Right cardiac atrium (tissue), 5 donors: ENCODE measurements around the gene DPH1. TPM values are rescaled to one million over a fixed set of nuclear protein-coding genes. Genes with fewer than 3 reads are reported as not detected.
"Not testable (repeated sequence)": the region's sequence is repeated elsewhere in the genome, so short reads cannot be mapped to it uniquely, and the experiment has no call there.

Experiments
- ATAC-seq, 2 donors: fragments of 200-7000 bp; cut with Tn5 transposase; one replicate each; pipeline versions ENCODE4 v1.8.0 to v1.9.1; 2020; ENCODE audit warnings: moderate library complexity in 2 of 2, mild to moderate bottlenecking in 1 of 2
- DNase-seq, 3 donors: peaks; one replicate each; pipeline ENCODE4 v3.0.0-alpha.2; 2020
- H3K27ac ChIP-seq: one replicate; pipeline ENCODE4 v1.5.1; 2013; ENCODE audit warnings: mild to moderate bottlenecking, low read length, control low read depth, moderate library complexity
- H3K27me3 ChIP-seq: one replicate; pipeline ENCODE4 v1.6.1; 2013; ENCODE audit not compliant: control insufficient read depth, insufficient read depth
- H3K4me1 ChIP-seq: one replicate; pipeline ENCODE4 v1.6.1; 2013; ENCODE audit warnings: low read length; ENCODE audit not compliant: control insufficient read depth, insufficient read depth
- H3K4me3 ChIP-seq: one replicate; pipeline ENCODE4 v1.5.1; 2013; ENCODE audit warnings: low read length, control low read depth
- H3K9me3 ChIP-seq: one replicate; pipeline ENCODE4 v1.6.1; 2013; ENCODE audit warnings: low read length; ENCODE audit not compliant: control insufficient read depth
- WGBS: extraction: QIAGEN DNeasy Blood & Tissue Kit; methylation state at CpG from one replicate; pipeline ENCODE4 v1.1.7; 2013; 5-methylcytosine and 5-hydroxymethylcytosine counted together
- intact Hi-C, 4 donors: fragments of 100-400 bp; cut with DNase I; formaldehyde crosslinking; loops; one replicate each; pipeline versions ENCODE4 v1.11.0 to v1.14.0; 2022 to 2023
- long read RNA-seq, 4 donors: library from polyadenylated mRNA; unstranded; transcript quantifications; one replicate each; pipeline ENCODE4 v2.0.0, GENCODE V29; 2020 to 2021
- polyA plus RNA-seq: library from polyadenylated mRNA; stranded (reverse); fragments of 200-250 nt; gene quantifications from one replicate; pipeline ENCODE4 v1.2.3, GENCODE V29; 2013
- total RNA-seq, 4 donors: library from RNA; stranded (reverse); fragmentation: NEBNext Ultra II Directional; extraction: Animal tissue kit (Norgen Biotek cat#: 25700); gene quantifications; one replicate each; pipeline ENCODE4 v1.2.1, GENCODE V29; 2021
- donor health status: healthy with polysubstance abuse.
- donor health status: DM: no; HTN: yes; CAD: no.
- donor health status: DM: no; HTN: no; CAD: no.
- donor health status: DM: no; HTN: yes; CAD: no; lungs with severe emphysema.
- donor health status: DM: yes; HTN: yes; CAD: no.

DPH1 gene
- total RNA-seq (10 to 100 TPM; 24.7 to 30.7 (median 27.5) TPM), polyA plus RNA-seq (20.5 TPM)
- long read RNA-seq, donor 1, transcript DPH1-201 (13 exons, 2,221 nt): major isoform, 12 of 25 reads
- long read RNA-seq, donor 1, partial matches to known transcripts: 8 of 25 reads
- long read RNA-seq, donor 1, other reads (novel, unspliced or antisense): 2 of 25 reads
- long read RNA-seq, donor 2, transcript DPH1-201 (13 exons, 2,221 nt): major isoform, 13 of 23 reads
- long read RNA-seq, donor 2, partial matches to known transcripts: 1 of 23 reads
- long read RNA-seq, donor 2, other reads (novel, unspliced or antisense): 6 of 23 reads
- long read RNA-seq, donor 3, transcript DPH1-201 (13 exons, 2,221 nt): major isoform, 11 of 30 reads
- long read RNA-seq, donor 3, partial matches to known transcripts: 4 of 30 reads
- long read RNA-seq, donor 3, other reads (novel, unspliced or antisense): 4 of 30 reads
- long read RNA-seq, donor 4, partial matches to known transcripts: 1 of 7 reads
- long read RNA-seq, donor 4, other reads (novel, unspliced or antisense): 2 of 7 reads

DNA sequence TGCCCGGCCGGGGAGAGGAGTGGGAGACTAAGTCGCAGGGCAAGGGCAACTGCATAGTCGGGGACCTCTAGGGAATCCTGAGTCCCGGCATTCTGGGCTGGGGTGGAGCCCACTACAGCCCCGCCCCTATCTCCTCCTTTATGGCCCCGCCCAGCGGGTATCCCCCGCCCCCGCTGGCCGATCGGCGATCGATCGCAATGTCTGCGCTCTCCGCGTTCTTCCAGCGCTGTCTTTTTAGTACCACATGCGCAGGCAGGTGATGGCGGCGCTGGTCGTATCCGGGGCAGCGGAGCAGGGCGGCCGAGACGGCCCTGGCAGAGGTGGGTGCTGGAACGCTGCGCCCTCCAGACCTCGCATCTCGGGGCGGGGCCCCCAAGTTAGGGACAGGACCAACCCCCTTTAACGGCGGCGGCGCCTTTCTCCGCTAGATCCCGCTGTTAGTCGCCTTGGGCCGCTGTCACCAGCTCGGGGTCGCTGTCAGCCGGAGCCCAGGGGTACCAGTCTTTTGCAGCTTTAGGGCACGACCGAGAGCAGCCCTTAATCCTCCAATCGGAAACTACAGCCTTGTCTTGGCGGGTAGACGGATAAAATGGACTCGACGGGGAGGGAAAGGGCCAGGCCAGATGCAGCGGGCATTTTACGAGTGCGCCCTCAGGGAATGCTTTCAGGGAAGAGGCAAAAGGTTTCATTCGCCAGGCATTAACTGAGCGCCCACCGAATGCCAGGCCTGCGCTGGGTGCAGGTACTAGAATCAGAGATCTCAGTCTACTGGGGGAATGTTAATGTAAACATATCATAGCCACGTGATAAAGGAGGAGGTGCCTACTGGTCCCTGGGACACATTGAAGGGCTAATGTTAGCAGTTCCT is at the start of gene DPH1:
Gene DPH1 (plus strand): TSS at position 243 of the 868 bp plus-strand sequence. CDS start 17 bp downstream, at position 260.
- ATAC-seq: peak; percentile 87 to 90
- H3K9me3 ChIP-seq: no peaks in the 10 kb centered on the region
- H3K27ac ChIP-seq: peak within 1 kb of the TSS; percentile 17
- H3K4me1 ChIP-seq: peaks cover 2% of the 10 kb centered on the region
- DNase-seq: peak; percentile 91 to 96 (median 96)
- no peaks in the 10 kb centered on the region for H3K27me3 ChIP-seq
- H3K4me3 ChIP-seq: peak within 1 kb of the TSS; percentile 67
- intact Hi-C loops: loop anchor here in 2 of 4 donors (2.0 to 10.0 kb wide), 3 partner anchors 55 to 458 kb away; no protein-coding TSS in a partner anchor
- 1% methylated on average over 59 of the region's 59 CpGs for WGBS

DNA sequence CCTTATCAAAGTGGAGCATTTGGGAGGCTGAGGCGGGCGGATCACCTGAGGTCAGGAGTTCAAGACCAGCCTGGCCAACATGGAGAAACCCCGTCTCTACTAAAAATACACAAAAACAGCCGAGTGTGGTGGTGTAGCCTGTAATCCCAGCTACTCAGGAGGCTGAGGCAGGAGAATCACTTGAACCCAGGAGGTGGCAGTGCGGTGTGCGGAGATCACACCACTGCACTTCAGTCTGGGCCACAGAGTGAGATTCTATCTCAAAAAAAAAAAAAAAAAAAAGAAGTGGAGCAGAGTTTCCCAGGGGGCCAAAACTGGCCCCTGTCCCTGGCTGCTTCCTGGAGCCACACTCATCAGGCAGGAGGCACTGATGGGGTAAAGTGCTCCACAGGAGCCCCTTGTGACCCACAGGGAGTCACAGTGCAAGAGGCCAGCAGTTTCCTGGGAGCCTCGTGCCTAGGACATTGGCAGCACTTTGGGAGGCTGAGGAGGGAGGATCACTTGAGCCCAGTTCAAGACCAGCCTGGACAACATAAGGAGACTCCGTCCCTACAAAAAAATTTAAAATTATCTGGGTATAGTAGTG is 49.2 kb upstream of the DPH1 start:
- DNase-seq (no peak), ATAC-seq (no peak)
- H3K27me3 ChIP-seq: no peaks in the 10 kb centered on the region
- H3K4me1 ChIP-seq: no peaks in the 10 kb centered on the region
- 81% methylated on average over 8 of the region's 8 CpGs for WGBS
- no peak overlapping the region for H3K27ac ChIP-seq
- no peak overlapping the region for H3K4me3 ChIP-seq
- H3K9me3 ChIP-seq: no peaks in the 10 kb centered on the region
- intact Hi-C loops: no loop called here

DNA sequence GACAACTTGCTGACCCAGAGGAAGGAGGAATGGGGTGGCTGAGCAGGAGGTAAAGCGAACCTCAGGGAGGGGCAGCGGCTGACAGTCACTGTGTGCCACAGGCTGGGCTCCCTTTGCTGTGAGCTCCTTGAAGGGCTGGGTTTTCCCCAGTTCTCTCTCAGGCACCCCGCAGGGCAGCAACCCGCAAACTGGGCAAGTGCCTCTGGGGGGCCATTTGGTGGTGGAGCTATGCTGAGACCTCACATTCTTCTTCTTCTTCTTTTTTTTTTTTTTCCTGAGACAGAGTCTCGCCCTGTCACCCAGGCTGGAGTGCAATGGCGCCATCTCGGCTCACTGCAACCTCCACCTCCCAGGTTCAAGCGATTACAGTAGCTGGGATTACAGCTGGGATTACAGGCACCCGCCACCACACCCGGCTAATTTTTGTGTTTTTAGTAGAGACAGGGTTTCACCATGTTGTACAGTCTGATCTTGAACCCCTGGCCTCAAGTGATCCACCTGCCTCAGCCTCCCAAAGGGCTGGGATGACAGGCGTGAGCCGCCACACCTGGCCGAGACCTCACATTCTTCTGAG is 47.1 kb upstream of the DPH1 start:
- WGBS: 90% methylated on average over 13 of the region's 13 CpGs
- H3K4me1 ChIP-seq, DNase-seq, ATAC-seq, H3K27me3 ChIP-seq, H3K4me3 ChIP-seq, intact Hi-C loops, H3K9me3 ChIP-seq, H3K27ac ChIP-seq: not testable (repeated sequence)

DNA sequence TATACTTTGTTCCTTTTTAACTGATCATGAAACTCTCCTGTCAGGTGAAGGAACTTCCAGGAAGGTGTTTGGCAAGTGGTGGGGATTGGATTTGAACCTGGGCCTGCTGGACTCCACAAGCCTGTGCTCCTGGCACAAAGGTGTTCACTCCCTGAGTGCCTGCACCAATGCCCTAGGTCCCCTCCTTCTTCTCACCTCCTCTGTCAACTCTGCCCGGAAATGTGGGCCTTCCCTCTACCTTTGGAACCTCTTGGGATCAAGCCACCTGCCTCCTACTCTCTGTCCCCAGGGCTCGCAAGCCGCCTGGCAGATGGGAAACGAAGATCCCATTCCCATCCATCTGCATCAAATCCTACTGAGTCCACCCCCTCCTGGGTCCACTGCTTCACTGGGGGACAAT is 44.9 kb upstream of the DPH1 start:
- H3K27me3 ChIP-seq: no peaks in the 10 kb centered on the region
- H3K4me1 ChIP-seq: no peaks in the 10 kb centered on the region
- intact Hi-C loops: no loop called here
- WGBS: 92% methylated on average over 4 of the region's 4 CpGs
- H3K27ac ChIP-seq: no peak overlapping the region
- H3K9me3 ChIP-seq: no peaks in the 10 kb centered on the region
- ATAC-seq: no peak
- no peak for DNase-seq
- no peak overlapping the region for H3K4me3 ChIP-seq

DNA sequence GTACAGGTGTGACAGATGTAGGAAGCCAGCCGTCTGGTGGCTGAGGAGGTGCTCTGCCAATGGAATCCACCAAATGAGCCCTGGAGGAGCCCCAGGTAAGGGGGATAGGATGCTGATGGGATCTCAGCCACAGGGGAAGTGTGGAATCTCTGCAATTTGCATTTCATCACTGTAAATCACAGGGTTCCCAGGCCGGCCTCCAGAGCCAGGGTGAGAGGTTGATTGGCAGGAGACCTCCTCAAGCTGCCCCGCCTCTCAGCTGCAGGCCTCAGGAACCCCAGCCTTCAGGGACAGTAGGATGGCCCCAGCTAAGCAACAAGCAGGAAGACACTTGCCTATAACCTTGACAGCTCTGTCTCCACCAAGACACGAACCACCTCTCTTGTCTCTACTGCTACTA is 44.3 kb upstream of the DPH1 start:
- no peak overlapping the region for H3K4me3 ChIP-seq
- H3K27ac ChIP-seq: no peak overlapping the region
- ATAC-seq (no peak), DNase-seq (peak in 1 of 3 donors; percentile 4)
- 78% methylated on average over 4 of the region's 4 CpGs for WGBS
- intact Hi-C loops: no loop called here
- no peaks in the 10 kb centered on the region for H3K27me3 ChIP-seq
- no peaks in the 10 kb centered on the region for H3K9me3 ChIP-seq
- H3K4me1 ChIP-seq: no peaks in the 10 kb centered on the region

DNA sequence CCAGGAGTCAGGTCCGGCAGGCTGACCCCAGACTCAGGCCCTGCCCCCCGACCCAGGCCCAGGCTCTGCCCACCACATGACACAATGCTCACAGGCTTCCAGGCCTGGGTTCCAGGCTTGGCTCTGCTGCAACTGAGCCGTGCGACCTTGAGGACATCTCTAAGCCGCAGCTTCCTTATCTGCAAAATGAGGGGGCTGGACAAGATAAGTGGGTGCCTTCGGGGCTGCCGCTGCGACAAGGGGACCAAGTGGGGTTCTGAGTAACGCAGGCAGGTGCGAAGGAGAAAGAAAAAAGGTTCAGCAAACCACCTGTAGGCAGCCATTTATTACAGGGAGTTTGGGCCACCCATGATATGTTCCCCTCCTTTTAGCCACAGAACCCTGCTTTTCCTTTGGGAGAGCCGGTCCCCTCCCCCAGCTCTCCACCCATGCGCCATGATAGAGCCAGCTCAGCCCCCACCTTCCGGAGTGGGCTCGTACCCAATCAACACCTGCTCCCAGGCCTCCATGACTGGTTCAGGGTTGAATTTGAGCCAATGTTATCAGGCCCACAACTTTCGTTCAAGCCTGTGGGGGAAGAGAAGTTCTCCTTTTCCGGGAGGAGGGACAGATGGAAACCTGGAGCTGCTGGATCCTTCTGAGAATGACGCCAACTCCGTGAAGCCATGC is 43.0 kb upstream of the DPH1 start:
- H3K4me1 ChIP-seq: no peaks in the 10 kb centered on the region
- intact Hi-C loops: no loop called here
- ATAC-seq: peak in 1 of 2 donors; percentile 30
- 45% methylated on average over 18 of the region's 18 CpGs for WGBS
- DNase-seq: peak in 1 of 3 donors; percentile 44
- no peak overlapping the region for H3K27ac ChIP-seq
- no peak overlapping the region for H3K4me3 ChIP-seq
- H3K9me3 ChIP-seq: no peaks in the 10 kb centered on the region
- no peaks in the 10 kb centered on the region for H3K27me3 ChIP-seq

DNA sequence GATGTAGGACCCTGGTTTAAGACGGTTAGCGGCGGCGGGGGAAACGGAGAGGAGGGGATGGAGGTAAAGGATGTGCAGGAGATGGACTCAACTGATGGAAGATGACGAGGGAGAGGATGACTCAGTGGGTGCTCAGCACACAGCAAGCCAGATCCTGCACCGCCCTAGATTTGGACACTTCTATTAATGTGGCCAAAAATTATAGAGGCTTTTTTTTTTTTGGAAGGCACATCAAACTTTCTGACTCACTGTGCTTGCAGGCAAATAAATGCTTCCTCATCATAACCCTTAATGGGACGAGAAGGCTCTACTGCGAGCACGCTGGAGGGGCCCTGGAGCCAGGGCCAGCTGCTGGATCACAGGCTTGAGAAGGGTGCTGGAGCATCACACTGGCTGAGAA is 40.8 kb upstream of the DPH1 start:
- Histone ChIP-seq H3K27ac (no peak overlapping the region), H3K4me3 (no peak overlapping the region), H3K9me3 (no peaks in the 10 kb centered on the region), H3K27me3 (no peaks in the 10 kb centered on the region), H3K4me1 (no peaks in the 10 kb centered on the region)
- intact Hi-C loops: no loop called here
- DNase-seq (peak in 2 of 3 donors; percentile 52 to 60), ATAC-seq (peak; percentile 33 to 74)
- 74% methylated on average over 10 of the region's 10 CpGs for WGBS

DNA sequence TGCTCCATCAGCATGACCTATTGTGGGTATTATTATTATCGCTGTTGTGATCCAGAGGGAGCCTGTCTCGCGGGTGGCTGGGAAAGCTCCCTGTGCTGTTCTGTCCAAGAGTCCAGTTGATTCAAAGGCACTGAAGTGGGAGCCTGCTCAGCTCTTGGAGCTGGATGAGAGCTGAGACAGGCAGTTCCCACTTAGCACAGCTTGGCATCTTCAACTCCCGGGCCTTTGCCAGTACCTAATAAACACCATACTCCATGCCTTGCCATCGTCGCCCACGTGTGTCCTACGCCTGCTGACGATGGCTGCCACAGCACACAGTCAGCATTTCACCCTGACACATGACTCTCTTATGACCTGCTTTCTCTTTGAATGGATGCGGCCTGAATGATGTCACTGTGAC is 37.4 kb upstream of the DPH1 start:
- WGBS: 62% methylated on average over 10 of the region's 10 CpGs
- no peaks in the 10 kb centered on the region for H3K9me3 ChIP-seq
- no peaks in the 10 kb centered on the region for H3K27me3 ChIP-seq
- H3K4me1 ChIP-seq: peaks cover 5% of the 10 kb centered on the region
- peak in 1 of 3 donors; percentile 39 for DNase-seq
- ATAC-seq: peak; percentile 52 to 82
- H3K4me3 ChIP-seq: no peak overlapping the region
- H3K27ac ChIP-seq: peak overlapping the region; percentile 60
- intact Hi-C loops: no loop called here

DNA sequence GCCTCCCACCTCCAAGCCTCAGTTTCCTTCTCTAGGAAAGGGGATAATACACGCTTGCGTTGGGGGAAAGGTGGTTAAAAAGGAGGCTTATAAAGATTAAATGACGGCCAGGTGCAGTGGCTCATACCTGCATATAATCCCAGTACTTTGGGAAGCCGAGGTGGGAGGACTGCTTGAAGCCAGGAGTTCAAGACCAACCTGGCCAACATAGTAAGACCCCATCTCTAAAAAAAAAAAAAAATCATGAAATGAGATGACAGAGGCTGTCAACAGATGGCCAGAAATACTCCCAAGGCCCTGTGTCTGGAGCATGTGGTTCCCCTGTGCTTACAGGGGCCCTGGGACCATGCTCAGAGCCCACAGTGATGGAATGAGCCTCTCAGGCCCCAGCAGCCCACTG is 35.2 kb upstream of the DPH1 start:
- peaks cover 13% of the 10 kb centered on the region for H3K4me1 ChIP-seq
- ATAC-seq: no peak
- no peak overlapping the region for H3K27ac ChIP-seq
- DNase-seq: peak in 1 of 3 donors; percentile 18
- no peaks in the 10 kb centered on the region for H3K27me3 ChIP-seq
- 95% methylated on average over 4 of the region's 4 CpGs for WGBS
- no peak overlapping the region for H3K4me3 ChIP-seq
- intact Hi-C loops: no loop called here
- no peaks in the 10 kb centered on the region for H3K9me3 ChIP-seq

DNA sequence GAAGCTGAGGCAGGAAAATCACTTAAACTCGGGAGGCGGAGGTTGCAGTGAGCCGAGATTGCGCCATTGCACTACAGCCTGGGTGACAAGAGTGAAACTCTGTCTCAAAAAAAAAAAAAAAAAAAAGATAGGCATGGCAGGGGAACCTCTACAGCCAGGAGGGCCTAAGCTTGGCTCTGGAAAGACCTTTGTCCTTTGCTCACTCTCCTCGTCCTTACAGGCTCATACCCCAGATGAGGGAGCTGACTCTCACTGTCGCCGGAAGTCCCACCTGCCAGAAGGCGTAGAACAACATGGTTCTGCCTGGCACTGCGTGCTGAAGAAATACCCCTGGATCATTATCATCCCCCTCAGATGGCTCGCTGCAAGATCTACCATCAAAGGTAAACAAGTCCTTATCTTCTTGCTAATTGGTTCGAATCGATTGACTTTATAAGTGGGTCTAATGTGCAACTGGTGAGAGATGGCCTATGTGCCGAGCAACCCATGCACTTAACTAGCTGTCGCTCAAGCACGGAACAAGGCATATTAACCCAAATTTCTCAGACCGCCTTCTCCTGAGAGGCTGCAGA is 34.5 kb upstream of the DPH1 start:
- ATAC-seq (no peak), DNase-seq (no peak)
- WGBS: 92% methylated on average over 16 of the region's 16 CpGs
- Histone ChIP-seq H3K4me1 (peaks cover 17% of the 10 kb centered on the region), H3K27ac (no peak overlapping the region), H3K9me3 (no peaks in the 10 kb centered on the region), H3K4me3 (no peak overlapping the region), H3K27me3 (no peaks in the 10 kb centered on the region)
- intact Hi-C loops: no loop called here
